ENCODE measurements around the gene IMP4. TPM values are rescaled to one million over a fixed set of nuclear protein-coding genes. Genes with fewer than 3 reads are reported as not detected.

Gene IMP4
- total RNA-seq, 1 experiment from 2014 or later = 233 TPM

DNA sequence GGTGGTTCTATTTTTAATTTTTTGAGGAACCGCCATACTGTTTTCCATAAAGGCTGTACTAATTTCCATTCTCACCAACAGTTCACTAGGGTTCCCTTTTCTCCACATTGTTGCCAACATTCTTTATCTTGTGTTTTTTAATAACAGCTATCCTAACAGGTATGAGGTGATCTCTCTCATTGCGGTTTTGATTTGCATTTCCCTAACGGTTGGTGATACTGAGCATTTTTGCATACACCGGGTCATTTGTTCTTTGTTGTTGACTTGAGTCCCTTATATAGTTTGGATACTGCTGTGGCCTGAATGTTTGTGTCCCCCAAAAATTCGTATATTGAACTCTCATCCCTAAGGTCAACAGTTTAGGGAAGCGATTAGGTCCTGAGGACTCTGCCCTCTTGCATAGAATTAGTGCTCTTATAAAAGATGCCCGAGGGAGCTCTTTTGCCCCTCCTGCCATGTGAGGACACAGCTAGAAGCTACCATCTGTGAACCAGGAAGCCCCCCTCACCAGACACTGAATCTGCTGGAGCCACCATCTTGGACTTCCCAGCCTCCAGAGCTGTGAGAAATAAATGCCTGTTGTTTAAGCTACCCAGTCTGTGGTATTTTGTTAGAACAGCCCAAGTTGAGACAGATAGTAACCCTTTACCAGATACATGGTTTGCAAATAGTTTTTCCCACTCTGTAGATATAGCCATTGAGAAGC lies 4.7 kb downstream of the IMP4 start:
- DNase-seq = peak; percentile 79
- Histone ChIP-seq H3K4me1 (ENCODE audit: low read length) (peaks cover 78% of the 10 kb centered on the region), H3K9me2 (replicated peaks; ENCODE audit: insufficient read depth, low read length) (no peaks in the 10 kb centered on the region), H3K4me2 (ENCODE audit: low read depth, low read length, poor library complexity, severe bottlenecking) (peak overlapping the region; percentile 73), H3K9ac (ENCODE audit: low read length) (peak overlapping the region; percentile 97), H3K4me3 (ENCODE audit: low read length) (peak overlapping the region; percentile 95), H4K20me1 (ENCODE audit: insufficient read depth, low read depth, low read length) (no peaks in the 10 kb centered on the region), H3K9me3 (ENCODE audit: low read length) (no peaks in the 10 kb centered on the region), H3K27me3 (ENCODE audit: low read length) (no peaks in the 10 kb centered on the region), H2AFZ (ENCODE audit: low read length) (no peak overlapping the region), H3K36me3 (ENCODE audit: insufficient read depth, low read length) (peaks cover 49% of the 10 kb centered on the region), H3K79me2 (ENCODE audit: low read length) (peaks cover 43% of the 10 kb centered on the region), H3K27ac (ENCODE audit: low read length) (peak overlapping the region; percentile 96)

DNA sequence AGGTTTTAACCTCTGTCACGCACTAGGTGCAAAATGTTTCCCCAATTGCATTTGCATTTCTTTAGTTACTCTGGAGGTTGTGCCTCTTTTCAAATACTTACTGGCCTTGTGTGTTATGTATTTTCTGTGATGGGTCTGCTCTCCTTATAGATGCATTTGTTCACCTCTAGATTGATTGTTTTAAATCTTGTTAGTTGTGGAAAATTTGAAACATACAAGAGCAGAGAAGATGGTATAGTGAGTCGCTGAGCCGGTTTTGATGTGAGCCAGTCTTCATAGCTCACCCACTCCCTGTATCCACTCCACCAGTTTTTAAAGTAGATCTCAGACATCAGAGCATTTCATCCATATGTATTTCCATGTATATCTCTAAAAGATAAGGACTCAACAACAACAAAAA lies 6.5 kb downstream of the IMP4 start:
- Histone ChIP-seq H3K9me3 (ENCODE audit: low read length) (no peaks in the 10 kb centered on the region), H4K20me1 (ENCODE audit: insufficient read depth, low read depth, low read length) (no peaks in the 10 kb centered on the region), H3K27me3 (ENCODE audit: low read length) (no peaks in the 10 kb centered on the region), H3K27ac (ENCODE audit: low read length) (peak overlapping the region; percentile 96), H3K36me3 (ENCODE audit: insufficient read depth, low read length) (peaks cover 45% of the 10 kb centered on the region), H3K4me2 (ENCODE audit: low read depth, low read length, poor library complexity, severe bottlenecking) (no peak overlapping the region), H3K4me3 (ENCODE audit: low read length) (no peak overlapping the region), H2AFZ (ENCODE audit: low read length) (no peak overlapping the region), H3K9me2 (replicated peaks; ENCODE audit: insufficient read depth, low read length) (no peaks in the 10 kb centered on the region), H3K9ac (ENCODE audit: low read length) (no peak overlapping the region), H3K4me1 (ENCODE audit: low read length) (peaks cover 94% of the 10 kb centered on the region), H3K79me2 (ENCODE audit: low read length) (peaks cover 33% of the 10 kb centered on the region)
- peak; percentile 51 for DNase-seq

DNA sequence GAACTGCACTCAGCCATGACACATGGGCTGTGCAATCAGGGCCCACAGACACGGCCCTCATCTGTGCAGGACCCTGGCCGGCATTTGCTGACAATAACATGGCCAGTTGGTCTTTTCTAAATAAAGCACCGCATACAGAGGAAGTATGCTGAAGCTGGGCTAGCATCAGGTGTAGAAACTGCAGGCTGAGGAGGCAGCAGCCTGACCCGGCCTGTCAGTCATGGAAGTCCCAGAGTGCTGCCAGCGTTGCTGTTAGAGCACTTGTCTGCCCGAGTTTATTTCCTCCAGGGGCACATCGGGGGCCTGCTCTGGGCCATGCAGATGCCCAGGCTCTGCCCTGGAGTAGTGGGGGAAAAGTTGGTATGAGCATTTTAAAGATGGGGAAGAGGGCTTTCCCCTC lies 9.0 kb downstream of the IMP4 start:
- Histone ChIP-seq H3K9me3 (ENCODE audit: low read length) (no peaks in the 10 kb centered on the region), H3K27ac (ENCODE audit: low read length) (peak overlapping the region; percentile 94), H3K79me2 (ENCODE audit: low read length) (peaks cover 18% of the 10 kb centered on the region), H3K36me3 (ENCODE audit: insufficient read depth, low read length) (peaks cover 19% of the 10 kb centered on the region; the same call in 1 of the 2 replicates), H3K4me3 (ENCODE audit: low read length) (peak overlapping the region; percentile 36; the same call in 1 of the 2 replicates), H3K9me2 (replicated peaks; ENCODE audit: insufficient read depth, low read length) (no peaks in the 10 kb centered on the region), H3K4me1 (ENCODE audit: low read length) (peaks cover 84% of the 10 kb centered on the region), H3K4me2 (ENCODE audit: low read depth, low read length, poor library complexity, severe bottlenecking) (peak overlapping the region; percentile 66), H3K27me3 (ENCODE audit: low read length) (no peaks in the 10 kb centered on the region), H3K9ac (ENCODE audit: low read length) (peak overlapping the region; percentile 61), H4K20me1 (ENCODE audit: insufficient read depth, low read depth, low read length) (no peaks in the 10 kb centered on the region), H2AFZ (ENCODE audit: low read length) (no peak overlapping the region)
- peak; percentile 87 for DNase-seq

DNA sequence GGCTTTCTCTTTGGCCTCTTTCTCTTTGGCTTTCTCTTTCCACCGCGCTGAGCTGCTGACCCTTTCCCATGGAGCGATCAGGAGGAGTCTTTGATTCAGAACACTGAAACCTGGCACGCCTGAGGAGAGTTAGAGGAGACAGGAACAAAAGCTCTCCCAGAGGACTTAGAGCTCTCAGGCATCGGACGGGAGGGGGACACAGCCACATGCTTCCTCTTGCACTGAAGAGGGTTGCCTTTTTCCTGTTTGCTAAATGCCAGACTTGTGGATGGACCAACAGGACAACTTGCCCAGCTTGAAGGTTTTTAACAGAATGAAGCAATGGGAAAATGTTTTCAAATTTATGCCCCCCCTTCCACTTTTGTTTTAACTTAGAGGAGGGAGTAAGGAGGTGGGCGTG lies 9.5 kb downstream of the IMP4 start:
- Histone ChIP-seq H3K27ac (ENCODE audit: low read length) (peak overlapping the region; percentile 94), H2AFZ (ENCODE audit: low read length) (no peak overlapping the region), H4K20me1 (ENCODE audit: insufficient read depth, low read depth, low read length) (no peaks in the 10 kb centered on the region), H3K9ac (ENCODE audit: low read length) (peak overlapping the region; percentile 61), H3K79me2 (ENCODE audit: low read length) (peaks cover 23% of the 10 kb centered on the region), H3K9me2 (replicated peaks; ENCODE audit: insufficient read depth, low read length) (no peaks in the 10 kb centered on the region), H3K4me3 (ENCODE audit: low read length) (peak overlapping the region; percentile 36), H3K9me3 (ENCODE audit: low read length) (no peaks in the 10 kb centered on the region), H3K27me3 (ENCODE audit: low read length) (no peaks in the 10 kb centered on the region), H3K4me1 (ENCODE audit: low read length) (peaks cover 84% of the 10 kb centered on the region), H3K4me2 (ENCODE audit: low read depth, low read length, poor library complexity, severe bottlenecking) (peak overlapping the region; percentile 66), H3K36me3 (ENCODE audit: insufficient read depth, low read length) (peaks cover 15% of the 10 kb centered on the region; the same call in 1 of the 2 replicates)
- DNase-seq = peak; percentile 69

DNA sequence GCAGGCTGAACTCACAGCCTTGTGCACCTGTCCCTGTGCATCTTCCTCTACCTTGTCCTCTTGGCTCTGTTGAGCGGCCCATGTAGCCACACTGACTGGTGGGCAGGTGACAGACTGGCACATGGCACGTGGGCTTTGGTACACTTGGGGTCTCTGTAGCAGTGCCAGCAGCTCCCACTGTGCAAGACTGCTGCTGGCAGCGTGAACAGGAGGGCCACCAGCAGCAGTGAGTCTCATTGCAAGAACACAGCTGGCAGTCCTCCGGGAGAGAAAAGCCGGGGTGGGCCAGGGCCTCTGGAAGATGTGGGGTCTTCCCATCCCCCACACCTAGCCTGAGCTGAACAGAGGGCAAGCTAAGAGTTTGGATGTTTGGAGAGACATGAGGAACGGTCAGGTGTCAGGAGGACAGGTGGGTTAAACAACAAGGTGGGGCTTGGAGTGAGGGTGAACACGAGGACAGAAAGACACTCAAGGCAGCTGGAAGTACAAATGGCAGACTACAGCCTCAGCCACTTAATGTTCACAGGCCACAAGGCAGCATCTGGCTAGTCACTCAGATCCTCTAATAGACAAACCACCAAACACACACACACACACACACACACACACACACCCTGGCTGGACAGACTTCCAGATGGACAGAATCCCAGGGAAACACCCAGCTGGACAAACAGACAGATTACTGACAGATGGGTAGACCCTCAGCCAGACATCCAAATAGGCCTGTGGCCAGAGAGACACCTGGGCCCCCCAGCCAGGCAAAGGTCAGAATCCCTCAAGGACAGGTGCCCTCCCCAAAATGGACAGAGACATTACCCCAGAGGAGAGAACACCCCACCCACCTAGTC lies 10.8 kb downstream of the IMP4 start:
- Histone ChIP-seq H3K4me1 (ENCODE audit: low read length) (peaks cover 71% of the 10 kb centered on the region), H3K27ac (ENCODE audit: low read length) (peak overlapping the region; percentile 94), H3K4me2 (ENCODE audit: low read depth, low read length, poor library complexity, severe bottlenecking) (peak overlapping the region; percentile 98)

DNA sequence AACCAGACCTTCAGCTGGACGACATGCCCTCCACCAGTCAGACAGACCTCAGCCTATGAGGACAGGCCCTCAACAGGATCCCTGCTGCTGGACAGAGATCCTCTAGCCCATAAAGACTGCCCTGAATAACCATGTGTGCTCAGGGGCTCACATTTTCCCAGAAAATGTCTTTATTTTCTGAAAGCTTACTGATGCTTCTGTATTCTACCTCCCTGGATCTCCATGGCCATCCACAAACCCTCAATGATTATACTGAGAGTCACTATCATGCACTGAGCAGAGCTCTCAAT lies 11.4 kb downstream of the IMP4 start:
- H3K9ac ChIP-seq (ENCODE audit: low read length) = peak overlapping the region; percentile 89
- peak overlapping the region; percentile 90; the same call in 1 of the 2 replicates for H3K4me3 ChIP-seq (ENCODE audit: low read length)
- peak overlapping the region; percentile 98 for H3K4me2 ChIP-seq (ENCODE audit: low read depth, low read length, poor library complexity, severe bottlenecking)
- peaks cover 67% of the 10 kb centered on the region for H3K4me1 ChIP-seq (ENCODE audit: low read length)
- no peaks in the 10 kb centered on the region for H3K9me3 ChIP-seq (ENCODE audit: low read length)
- H2AFZ ChIP-seq (ENCODE audit: low read length) = no peak overlapping the region
- no peaks in the 10 kb centered on the region for H3K27me3 ChIP-seq (ENCODE audit: low read length)
- H3K9me2 ChIP-seq (replicated peaks; ENCODE audit: insufficient read depth, low read length) = no peaks in the 10 kb centered on the region
- no peaks in the 10 kb centered on the region for H4K20me1 ChIP-seq (ENCODE audit: insufficient read depth, low read depth, low read length)
- peak overlapping the region; percentile 94 for H3K27ac ChIP-seq (ENCODE audit: low read length)
- H3K79me2 ChIP-seq (ENCODE audit: low read length) = peaks cover 21% of the 10 kb centered on the region
- no peaks in the 10 kb centered on the region for H3K36me3 ChIP-seq (ENCODE audit: insufficient read depth, low read length)
- DNase-seq = no peak

More for the DNA sequence above, 10.8 kb downstream of the IMP4 start:
- Histone ChIP-seq H2AFZ (ENCODE audit: low read length) (no peak overlapping the region), H3K9ac (ENCODE audit: low read length) (peak overlapping the region; percentile 89), H3K4me3 (ENCODE audit: low read length) (peak overlapping the region; percentile 90; the same call in 1 of the 2 replicates), H3K9me2 (replicated peaks; ENCODE audit: insufficient read depth, low read length) (no peaks in the 10 kb centered on the region), H3K9me3 (ENCODE audit: low read length) (no peaks in the 10 kb centered on the region), H3K27me3 (ENCODE audit: low read length) (no peaks in the 10 kb centered on the region), H4K20me1 (ENCODE audit: insufficient read depth, low read depth, low read length) (no peaks in the 10 kb centered on the region), H3K36me3 (ENCODE audit: insufficient read depth, low read length) (peaks cover 2% of the 10 kb centered on the region; the same call in 1 of the 2 replicates), H3K79me2 (ENCODE audit: low read length) (peaks cover 21% of the 10 kb centered on the region)
- peak; percentile 56 for DNase-seq

DNA sequence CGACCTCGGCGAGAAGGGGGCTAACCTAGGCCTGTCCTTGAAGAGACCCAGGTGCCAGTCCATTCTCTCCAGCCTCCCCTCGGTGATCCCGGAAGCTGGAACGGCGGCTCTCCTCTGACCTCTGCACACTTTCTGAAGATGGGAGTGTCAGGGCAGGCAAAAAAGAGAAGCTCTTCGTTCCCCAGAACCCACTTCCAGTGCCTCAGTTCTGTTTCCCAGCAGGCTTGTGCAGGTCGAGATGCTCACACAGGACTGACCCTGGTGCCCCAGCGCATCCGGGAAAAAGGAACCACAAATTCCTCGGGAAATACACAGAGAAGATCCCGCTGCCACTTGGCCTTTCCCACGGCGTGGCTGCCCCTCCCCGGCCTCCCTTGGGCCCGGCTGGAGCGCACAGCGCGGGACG lies 12.5 kb downstream of the IMP4 start:
- no peaks in the 10 kb centered on the region for H3K36me3 ChIP-seq (ENCODE audit: insufficient read depth, low read length)
- no peaks in the 10 kb centered on the region for H4K20me1 ChIP-seq (ENCODE audit: insufficient read depth, low read depth, low read length)
- peak overlapping the region; percentile 98 for H3K4me2 ChIP-seq (ENCODE audit: low read depth, low read length, poor library complexity, severe bottlenecking)
- H3K4me3 ChIP-seq (ENCODE audit: low read length) = peak overlapping the region; percentile 90
- H2AFZ ChIP-seq (ENCODE audit: low read length) = peak overlapping the region; percentile 23
- no peaks in the 10 kb centered on the region for H3K9me3 ChIP-seq (ENCODE audit: low read length)
- H3K9me2 ChIP-seq (replicated peaks; ENCODE audit: insufficient read depth, low read length) = no peaks in the 10 kb centered on the region
- peak; percentile 74 for DNase-seq
- peaks cover 63% of the 10 kb centered on the region for H3K4me1 ChIP-seq (ENCODE audit: low read length)
- H3K27me3 ChIP-seq (ENCODE audit: low read length) = no peaks in the 10 kb centered on the region
- peak overlapping the region; percentile 89 for H3K9ac ChIP-seq (ENCODE audit: low read length)
- H3K79me2 ChIP-seq (ENCODE audit: low read length) = peaks cover 21% of the 10 kb centered on the region
- H3K27ac ChIP-seq (ENCODE audit: low read length) = peak overlapping the region; percentile 94

All from Karpas-422 (cell line).